ENCODE data around the gene CALHM4. TPM values are rescaled to one million over a fixed set of nuclear protein-coding genes. Genes with fewer than 3 reads are reported as not detected.

The CALHM4 gene
- total RNA-seq, 1 donor from 2014 or later, result not detected

DNA sequence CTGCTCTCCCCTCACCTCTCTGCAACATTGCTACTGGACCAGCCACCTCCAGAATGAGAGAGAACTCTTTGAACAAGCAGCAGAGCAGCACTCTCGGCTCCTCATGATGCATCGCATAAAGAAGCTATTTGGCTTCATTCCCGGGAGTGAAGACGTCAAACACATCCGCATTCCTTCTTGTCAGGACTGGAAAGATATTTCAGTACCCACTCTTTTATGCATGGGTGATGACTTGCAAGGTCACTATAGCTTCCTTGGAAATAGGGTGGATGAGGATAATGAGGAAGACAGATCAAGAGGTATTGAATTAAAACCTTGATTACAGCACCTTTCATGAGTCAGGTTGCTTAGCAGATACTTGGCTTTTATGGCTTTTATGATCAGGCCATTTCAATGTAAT is 4.3 kb downstream of the CALHM4 start:
- H3K27me3 ChIP-seq (ENCODE audit: control insufficient read depth, insufficient read depth, low read length), result no peaks in the 10 kb centered on the region
- TF ChIP-seq, protein P1, sequence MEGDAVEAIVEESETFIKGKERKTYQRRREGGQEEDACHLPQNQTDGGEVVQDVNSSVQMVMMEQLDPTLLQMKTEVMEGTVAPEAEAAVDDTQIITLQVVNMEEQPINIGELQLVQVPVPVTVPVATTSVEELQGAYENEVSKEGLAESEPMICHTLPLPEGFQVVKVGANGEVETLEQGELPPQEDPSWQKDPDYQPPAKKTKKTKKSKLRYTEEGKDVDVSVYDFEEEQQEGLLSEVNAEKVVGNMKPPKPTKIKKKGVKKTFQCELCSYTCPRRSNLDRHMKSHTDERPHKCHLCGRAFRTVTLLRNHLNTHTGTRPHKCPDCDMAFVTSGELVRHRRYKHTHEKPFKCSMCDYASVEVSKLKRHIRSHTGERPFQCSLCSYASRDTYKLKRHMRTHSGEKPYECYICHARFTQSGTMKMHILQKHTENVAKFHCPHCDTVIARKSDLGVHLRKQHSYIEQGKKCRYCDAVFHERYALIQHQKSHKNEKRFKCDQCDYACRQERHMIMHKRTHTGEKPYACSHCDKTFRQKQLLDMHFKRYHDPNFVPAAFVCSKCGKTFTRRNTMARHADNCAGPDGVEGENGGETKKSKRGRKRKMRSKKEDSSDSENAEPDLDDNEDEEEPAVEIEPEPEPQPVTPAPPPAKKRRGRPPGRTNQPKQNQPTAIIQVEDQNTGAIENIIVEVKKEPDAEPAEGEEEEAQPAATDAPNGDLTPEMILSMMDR (IDR thresholded peaks at IDR 0.05; ENCODE audit: insufficient read depth, low read length, poor library complexity, severe bottlenecking), result no peak
- no peak overlapping the region for H3K4me3 ChIP-seq (ENCODE audit: low read depth, low read length)
- DNase-seq (ENCODE audit: low read depth), result peak; percentile 92
- H3K36me3 ChIP-seq (ENCODE audit: control insufficient read depth, insufficient read depth, low read length), result no peaks in the 10 kb centered on the region

DNA sequence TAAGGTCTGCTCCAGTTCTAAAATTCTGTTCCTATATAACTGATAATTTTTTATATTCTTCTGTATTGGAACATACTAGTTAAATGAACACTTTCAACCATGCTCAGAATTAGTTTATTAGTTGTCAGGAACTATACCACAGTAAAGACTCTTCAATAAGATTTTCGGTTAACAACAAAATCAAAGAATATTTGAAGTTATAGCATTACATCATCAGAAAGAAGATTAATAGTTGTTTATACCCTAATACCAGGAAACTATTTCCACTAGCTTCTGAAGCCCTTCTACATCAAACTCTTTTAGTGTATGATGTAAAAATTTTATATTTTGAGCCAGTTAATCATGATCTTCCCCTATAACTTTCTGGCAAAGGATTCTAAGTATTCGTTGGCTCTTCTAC is 6.6 kb downstream of the CALHM4 start:
- DNase-seq (ENCODE audit: low read depth), result no peak
- no peaks in the 10 kb centered on the region for H3K36me3 ChIP-seq (ENCODE audit: control insufficient read depth, insufficient read depth, low read length)
- H3K4me3 ChIP-seq (ENCODE audit: low read depth, low read length), result no peak overlapping the region
- TF ChIP-seq, protein P1 (IDR thresholded peaks at IDR 0.05; ENCODE audit: insufficient read depth, low read length, poor library complexity, severe bottlenecking), result no peak
- H3K27me3 ChIP-seq (ENCODE audit: control insufficient read depth, insufficient read depth, low read length), result no peaks in the 10 kb centered on the region

DNA sequence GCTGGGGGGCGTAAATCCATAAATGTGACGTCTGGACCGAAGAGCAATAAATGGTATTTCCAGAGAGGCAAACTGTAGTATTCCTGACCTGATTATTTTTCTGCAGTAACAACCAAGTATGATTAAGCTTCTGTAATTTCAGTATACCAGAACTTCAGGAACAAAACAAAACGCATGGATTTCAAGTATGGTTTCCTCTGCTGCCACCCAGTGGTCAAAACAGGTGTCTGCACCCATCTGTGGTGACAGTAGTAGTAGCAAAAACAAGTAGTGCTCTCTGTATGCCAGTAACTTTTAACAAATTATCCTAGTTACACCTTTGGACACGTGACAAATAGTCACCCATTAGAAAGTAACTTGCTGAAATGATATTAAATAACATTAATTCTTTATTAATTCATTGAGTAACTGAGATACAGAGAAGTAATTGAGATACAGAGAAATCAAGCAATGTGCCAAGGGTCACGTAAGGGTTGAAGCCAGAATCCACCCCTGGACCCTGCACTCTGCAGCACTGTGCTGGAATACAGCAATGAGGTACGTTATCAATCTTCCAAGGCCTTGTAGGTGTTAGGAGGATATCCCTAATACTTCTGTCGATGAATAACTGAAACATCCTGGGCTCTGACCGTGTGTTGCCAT is 7.9 kb downstream of the CALHM4 start:
- no peaks in the 10 kb centered on the region for H3K36me3 ChIP-seq (ENCODE audit: control insufficient read depth, insufficient read depth, low read length)
- TF ChIP-seq, protein P1 (IDR thresholded peaks at IDR 0.05; ENCODE audit: insufficient read depth, low read length, poor library complexity, severe bottlenecking), result peak; percentile 91
- H3K4me3 ChIP-seq (ENCODE audit: low read depth, low read length), result no peak overlapping the region
- H3K27me3 ChIP-seq (ENCODE audit: control insufficient read depth, insufficient read depth, low read length), result peaks cover 2% of the 10 kb centered on the region
- peak; percentile 18 for DNase-seq (ENCODE audit: low read depth)

DNA sequence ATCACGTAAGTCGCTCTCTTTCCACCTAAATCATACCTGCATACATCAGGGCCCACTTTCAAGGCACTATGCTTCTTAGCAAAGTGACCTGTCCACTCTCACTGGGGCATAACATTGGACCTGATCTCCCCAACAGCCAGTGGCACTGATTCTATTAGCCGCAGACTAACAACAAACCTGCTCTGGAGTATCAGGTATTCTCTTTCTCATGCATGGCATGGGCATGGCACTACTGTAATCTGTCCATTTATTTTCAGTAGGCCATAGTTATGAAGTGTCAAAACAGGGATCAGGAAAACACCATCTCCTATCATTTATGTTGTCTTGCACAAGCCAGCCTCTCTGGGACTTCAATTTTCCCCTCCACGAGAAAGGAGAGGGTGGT is 8.5 kb downstream of the CALHM4 start:
- TF ChIP-seq, protein P1 (IDR thresholded peaks at IDR 0.05; ENCODE audit: insufficient read depth, low read length, poor library complexity, severe bottlenecking), result no peak
- DNase-seq (ENCODE audit: low read depth), result no peak
- Histone ChIP-seq H3K36me3 (ENCODE audit: control insufficient read depth, insufficient read depth, low read length) (no peaks in the 10 kb centered on the region), H3K4me3 (ENCODE audit: low read depth, low read length) (no peak overlapping the region), H3K27me3 (ENCODE audit: control insufficient read depth, insufficient read depth, low read length) (peaks cover 2% of the 10 kb centered on the region)

DNA sequence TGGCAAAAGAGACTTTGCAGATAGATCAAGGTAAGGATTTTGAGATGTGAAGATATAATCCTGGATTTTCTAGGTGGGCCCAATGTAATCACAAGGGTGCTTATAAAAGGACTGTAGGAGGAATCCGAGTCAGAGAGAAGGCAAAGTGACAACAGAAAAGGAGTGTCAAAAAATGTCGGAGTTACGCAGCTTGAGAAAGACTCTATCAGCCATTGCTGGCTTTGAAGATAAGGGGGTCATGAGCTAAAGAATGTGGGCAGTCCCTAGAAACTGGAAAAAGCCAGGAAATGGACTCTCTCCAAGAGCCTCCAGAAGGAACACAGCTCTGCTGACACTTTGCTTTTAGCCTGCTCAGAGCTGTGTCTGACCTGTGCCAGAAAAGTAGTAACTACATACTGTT is 9.1 kb downstream of the CALHM4 start:
- no peaks in the 10 kb centered on the region for H3K36me3 ChIP-seq (ENCODE audit: control insufficient read depth, insufficient read depth, low read length)
- TF ChIP-seq, protein P1 (IDR thresholded peaks at IDR 0.05; ENCODE audit: insufficient read depth, low read length, poor library complexity, severe bottlenecking), result no peak
- peaks cover 2% of the 10 kb centered on the region for H3K27me3 ChIP-seq (ENCODE audit: control insufficient read depth, insufficient read depth, low read length)
- DNase-seq (ENCODE audit: low read depth), result no peak
- H3K4me3 ChIP-seq (ENCODE audit: low read depth, low read length), result no peak overlapping the region

DNA sequence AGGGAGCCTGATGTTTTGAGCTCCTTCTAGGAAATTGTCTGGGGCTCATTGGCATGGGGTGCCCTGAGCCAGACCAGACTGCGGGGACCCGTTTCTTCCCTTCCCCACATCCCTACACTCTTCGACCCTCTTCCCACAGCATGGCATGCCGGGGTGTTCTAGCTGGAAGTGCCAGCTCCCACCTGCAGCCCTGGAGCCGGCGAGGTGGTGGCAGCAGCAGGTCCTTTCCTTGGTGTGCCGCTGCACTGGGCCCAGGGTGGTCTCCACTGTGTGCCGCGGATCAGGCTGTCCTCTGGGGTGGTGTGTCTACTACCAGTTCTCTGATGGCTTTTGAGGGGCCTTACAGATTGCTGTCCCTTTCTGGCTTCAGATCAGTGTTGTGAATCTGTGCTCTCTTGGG is 10.3 kb downstream of the CALHM4 start:
- peaks cover 2% of the 10 kb centered on the region for H3K27me3 ChIP-seq (ENCODE audit: control insufficient read depth, insufficient read depth, low read length)
- H3K36me3 ChIP-seq (ENCODE audit: control insufficient read depth, insufficient read depth, low read length), result no peaks in the 10 kb centered on the region
- TF ChIP-seq, protein P1 (IDR thresholded peaks at IDR 0.05; ENCODE audit: insufficient read depth, low read length, poor library complexity, severe bottlenecking), result no peak
- H3K4me3 ChIP-seq (ENCODE audit: low read depth, low read length), result no peak overlapping the region
- no peak for DNase-seq (ENCODE audit: low read depth)
